Measurements from ENCODE around the gene HDAC4. TPM values are rescaled to one million over a fixed set of nuclear protein-coding genes. Genes with fewer than 3 reads are reported as not detected.

The HDAC4 gene
- total and polyA plus RNA-seq, 2 donors (not counting 1 experiment from before 2014, with no cell fraction given): 13.5 to 46.0 TPM

DNA sequence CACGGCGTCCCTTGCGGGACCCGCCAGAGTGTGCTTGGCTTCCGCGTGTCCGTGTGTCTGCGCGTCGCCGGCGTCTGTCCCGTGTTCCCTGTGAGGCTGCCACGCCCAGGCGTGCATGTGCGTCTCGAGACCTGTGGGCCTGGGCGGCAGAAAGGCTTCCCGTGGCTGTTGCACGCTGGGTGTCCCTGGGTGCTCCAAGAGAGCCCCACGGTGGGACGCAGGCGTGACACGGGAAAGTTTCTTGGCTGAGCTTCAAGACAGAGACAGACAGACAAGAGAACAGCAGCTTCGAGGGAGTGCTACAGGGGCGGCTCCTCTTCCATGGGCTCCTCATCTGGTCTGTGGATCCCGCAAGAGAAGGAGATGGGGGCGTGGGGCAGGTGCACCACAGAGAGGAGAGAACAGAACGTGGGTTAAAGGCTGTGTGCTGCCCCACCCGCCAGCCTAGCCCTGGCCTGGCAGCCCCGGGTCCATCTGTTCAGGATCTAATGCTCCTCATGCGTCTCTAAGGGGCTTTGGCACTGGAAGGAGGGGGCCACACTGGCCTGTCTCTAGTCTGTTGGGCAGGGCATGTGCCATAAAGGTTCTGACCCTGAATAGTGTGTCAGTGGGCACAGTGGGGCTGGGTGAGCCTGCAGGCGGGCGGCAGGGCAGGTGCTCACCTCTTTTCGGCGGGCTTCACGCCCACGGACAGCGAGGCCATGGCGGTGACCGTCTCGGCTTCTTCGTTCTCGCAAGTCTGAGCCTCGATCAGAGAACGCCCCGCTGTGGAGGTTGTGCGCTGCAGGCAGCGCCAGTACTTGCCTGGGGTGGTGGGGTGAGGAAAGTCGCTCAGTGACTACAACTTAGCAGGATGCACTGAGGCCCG is 347.8 kb downstream of the HDAC4 start:
- Histone ChIP-seq H3K9ac (ENCODE audit: low read length) (no peak overlapping the region), H3K79me2 (ENCODE audit: control insufficient read depth, insufficient read depth, low read length) (no peaks in the 10 kb centered on the region), H3K4me1 (ENCODE audit: control insufficient read depth in 2 of 2, insufficient read depth in 2 of 2, low read length in 2 of 2) (no peaks in the 10 kb centered on the region), H4K20me1 (ENCODE audit: control insufficient read depth, insufficient read depth, low read length, poor library complexity, severe bottlenecking) (no peaks in the 10 kb centered on the region), H3K4me3 (ENCODE audit: control extremely low read depth in 1 of 5, extremely low read depth in 1 of 5, insufficient read depth in 1 of 5, low read depth in 2 of 5, low read length in 4 of 5) (no peak overlapping the region), H3K27ac (ENCODE audit: low read length in 2 of 2) (no peak overlapping the region), H3K9me3 (ENCODE audit: control extremely low read depth in 1 of 3, control insufficient read depth in 2 of 3, insufficient read depth in 1 of 3, low read length in 2 of 3) (peaks cover 0 to 3% (median 0%) of the 10 kb centered on the region in 3 donors), H3K27me3 (replicated peaks in 1 of 4; ENCODE audit: control extremely low read depth in 1 of 4, control insufficient read depth in 3 of 4, insufficient read depth in 4 of 4, low read length in 3 of 4) (no peaks in the 10 kb centered on the region), H3K4me2 (replicated peaks; ENCODE audit: low read depth, low read length, poor library complexity, severe bottlenecking) (no peak overlapping the region), H3K36me3 (replicated peaks in 1 of 2; ENCODE audit: control extremely low read depth in 1 of 2, control insufficient read depth in 1 of 2, extremely low read depth in 1 of 2, insufficient read depth in 2 of 2, low read length in 1 of 2) (peaks cover 0 to 9% of the 10 kb centered on the region in 2 experiments), H2AFZ (ENCODE audit: insufficient read depth, low read depth, low read length, poor library complexity, severe bottlenecking) (no peak overlapping the region)
- Mint-ChIP-seq H3K9me3 (ENCODE audit: insufficient read depth) (no peaks in the 10 kb centered on the region), H3K27ac (no peak overlapping the region), H3K27me3 (no peaks in the 10 kb centered on the region), H3K4me1 (no peaks in the 10 kb centered on the region), H3K4me3 (no peak overlapping the region)
- ChIA-PET POLR2A (no interaction called here), CTCF (no interaction called here)
- TF ChIP-seq EZH2 (IDR thresholded peaks at IDR 0.05; ENCODE audit: borderline replicate concordance, insufficient read depth, low read depth, low read length, poor library complexity, severe bottlenecking): no peak
- TF ChIP-seq, protein P1, sequence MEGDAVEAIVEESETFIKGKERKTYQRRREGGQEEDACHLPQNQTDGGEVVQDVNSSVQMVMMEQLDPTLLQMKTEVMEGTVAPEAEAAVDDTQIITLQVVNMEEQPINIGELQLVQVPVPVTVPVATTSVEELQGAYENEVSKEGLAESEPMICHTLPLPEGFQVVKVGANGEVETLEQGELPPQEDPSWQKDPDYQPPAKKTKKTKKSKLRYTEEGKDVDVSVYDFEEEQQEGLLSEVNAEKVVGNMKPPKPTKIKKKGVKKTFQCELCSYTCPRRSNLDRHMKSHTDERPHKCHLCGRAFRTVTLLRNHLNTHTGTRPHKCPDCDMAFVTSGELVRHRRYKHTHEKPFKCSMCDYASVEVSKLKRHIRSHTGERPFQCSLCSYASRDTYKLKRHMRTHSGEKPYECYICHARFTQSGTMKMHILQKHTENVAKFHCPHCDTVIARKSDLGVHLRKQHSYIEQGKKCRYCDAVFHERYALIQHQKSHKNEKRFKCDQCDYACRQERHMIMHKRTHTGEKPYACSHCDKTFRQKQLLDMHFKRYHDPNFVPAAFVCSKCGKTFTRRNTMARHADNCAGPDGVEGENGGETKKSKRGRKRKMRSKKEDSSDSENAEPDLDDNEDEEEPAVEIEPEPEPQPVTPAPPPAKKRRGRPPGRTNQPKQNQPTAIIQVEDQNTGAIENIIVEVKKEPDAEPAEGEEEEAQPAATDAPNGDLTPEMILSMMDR (IDR thresholded peaks at IDR 0.05): no peak
- intact Hi-C loops (cut with micrococcal nuclease): no loop called here
- WGBS (ENCODE audit: insufficient coverage): 97% methylated on average over 51 of the region's 51 CpGs
- ATAC-seq (ENCODE audit: low read depth) (no peak), DNase-seq (no peak)

DNA sequence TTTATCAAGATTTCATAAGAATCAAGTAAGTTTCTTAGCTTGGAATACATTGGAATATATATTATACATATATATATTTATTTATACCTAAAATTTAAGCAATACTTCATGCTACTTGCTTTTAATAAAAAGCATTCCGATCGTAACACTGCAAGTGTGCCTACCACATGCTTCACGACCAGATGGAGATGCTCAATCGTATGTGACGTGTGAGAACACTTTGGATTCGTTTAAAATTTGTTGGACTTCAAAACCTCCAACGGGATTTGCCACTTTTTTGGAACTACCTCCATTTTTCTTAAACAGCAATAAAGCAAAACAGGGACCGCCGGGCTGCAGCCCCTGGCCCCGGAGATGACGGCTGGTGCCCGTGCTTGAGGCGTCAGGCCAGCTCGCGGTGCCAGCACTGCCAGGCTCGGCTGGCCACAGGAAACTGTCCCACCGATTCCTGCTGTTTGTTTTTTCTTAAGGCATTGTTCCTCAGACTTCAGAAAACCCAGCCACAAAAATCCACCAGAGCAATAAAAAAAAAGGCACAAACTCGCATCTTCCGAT is 348.9 kb downstream of the HDAC4 start:
- Histone ChIP-seq H3K4me1 (ENCODE audit: control insufficient read depth in 2 of 2, insufficient read depth in 2 of 2, low read length in 2 of 2) (no peaks in the 10 kb centered on the region), H2AFZ (ENCODE audit: insufficient read depth, low read depth, low read length, poor library complexity, severe bottlenecking) (no peak overlapping the region), H3K9ac (ENCODE audit: low read length) (no peak overlapping the region), H3K27me3 (replicated peaks in 1 of 4; ENCODE audit: control extremely low read depth in 1 of 4, control insufficient read depth in 3 of 4, insufficient read depth in 4 of 4, low read length in 3 of 4) (no peaks in the 10 kb centered on the region), H4K20me1 (ENCODE audit: control insufficient read depth, insufficient read depth, low read length, poor library complexity, severe bottlenecking) (no peaks in the 10 kb centered on the region), H3K9me3 (ENCODE audit: control extremely low read depth in 1 of 3, control insufficient read depth in 2 of 3, insufficient read depth in 1 of 3, low read length in 2 of 3) (no peaks in the 10 kb centered on the region), H3K36me3 (replicated peaks in 1 of 2; ENCODE audit: control extremely low read depth in 1 of 2, control insufficient read depth in 1 of 2, extremely low read depth in 1 of 2, insufficient read depth in 2 of 2, low read length in 1 of 2) (peaks cover 0 to 9% of the 10 kb centered on the region in 2 experiments), H3K4me3 (ENCODE audit: control extremely low read depth in 1 of 5, extremely low read depth in 1 of 5, insufficient read depth in 1 of 5, low read depth in 2 of 5, low read length in 4 of 5) (no peak overlapping the region), H3K4me2 (replicated peaks; ENCODE audit: low read depth, low read length, poor library complexity, severe bottlenecking) (no peak overlapping the region), H3K27ac (ENCODE audit: low read length in 2 of 2) (no peak overlapping the region), H3K79me2 (ENCODE audit: control insufficient read depth, insufficient read depth, low read length) (no peaks in the 10 kb centered on the region)
- 95% methylated on average over 19 of the region's 19 CpGs for WGBS (ENCODE audit: insufficient coverage)
- Mint-ChIP-seq H3K4me1 (no peaks in the 10 kb centered on the region), H3K27me3 (no peaks in the 10 kb centered on the region), H3K4me3 (no peak overlapping the region), H3K27ac (no peak overlapping the region), H3K9me3 (ENCODE audit: insufficient read depth) (no peaks in the 10 kb centered on the region)
- ChIA-PET POLR2A (no interaction called here), CTCF (no interaction called here)
- TF ChIP-seq EZH2 (IDR thresholded peaks at IDR 0.05; ENCODE audit: borderline replicate concordance, insufficient read depth, low read depth, low read length, poor library complexity, severe bottlenecking): no peak
- TF ChIP-seq, protein P1 (IDR thresholded peaks at IDR 0.05): no peak
- no peak for DNase-seq
- ATAC-seq (ENCODE audit: low read depth): no peak
- intact Hi-C loops (cut with micrococcal nuclease): no loop called here
